Measurements from ENCODE around the gene KRT72. TPM values are rescaled to one million over a fixed set of nuclear protein-coding genes. Genes with fewer than 3 reads are reported as not detected.

Gene KRT72
- total RNA-seq, 1 experiment from 2014 or later = 0.17 TPM

DNA sequence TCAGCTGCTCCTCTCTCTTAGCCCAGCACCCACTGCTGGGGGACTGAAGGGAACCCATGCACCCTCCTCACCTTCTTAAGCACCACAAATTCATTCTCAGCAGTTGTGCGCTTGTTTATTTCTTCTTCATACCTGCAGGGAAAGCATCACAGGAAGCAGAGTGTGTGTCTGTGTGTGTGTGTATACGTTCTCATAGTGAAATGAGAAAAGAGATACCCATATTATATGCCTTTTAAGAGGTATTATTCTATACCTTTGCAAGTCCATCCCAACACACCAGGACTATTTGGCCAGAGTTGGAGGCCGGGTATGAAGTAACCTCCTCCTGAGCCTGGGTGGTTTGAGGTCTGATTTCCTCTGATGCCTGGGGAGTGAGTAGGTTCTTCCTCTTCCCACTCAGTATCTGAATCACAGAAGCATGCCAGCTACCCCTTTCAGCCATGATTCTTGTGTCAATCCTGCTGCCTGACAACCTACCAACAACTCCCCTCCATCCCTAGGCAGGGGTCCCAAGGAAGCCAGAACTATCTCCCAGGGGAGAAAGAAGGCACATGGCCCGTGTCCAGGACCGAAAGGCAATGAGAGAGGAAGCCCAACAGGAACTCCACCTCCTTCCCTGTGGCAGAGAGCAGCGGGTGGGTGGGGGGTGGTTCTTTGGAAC, 14.1 kb upstream of the KRT72 start:
- Histone ChIP-seq H3K9ac (ENCODE audit: low read length) (no peak overlapping the region), H3K79me2 (ENCODE audit: insufficient read depth, low read length) (no peaks in the 10 kb centered on the region), H3K36me3 (ENCODE audit: control insufficient read depth in 1 of 2, insufficient read depth in 2 of 2, low read length in 2 of 2) (no peaks in the 10 kb centered on the region), H3K27ac (ENCODE audit: low read depth, low read length) (no peak overlapping the region), H3K4me1 (ENCODE audit: control insufficient read depth in 1 of 2, insufficient read depth in 2 of 2, low read length in 2 of 2) (no peaks in the 10 kb centered on the region), H3K4me3 (replicated peaks in 1 of 2; ENCODE audit: low read depth in 1 of 2, low read length in 2 of 2) (no peak overlapping the region), H2AFZ (ENCODE audit: low read depth, low read length, poor library complexity, severe bottlenecking) (no peak overlapping the region), H3K27me3 (ENCODE audit: insufficient read depth, low read length) (no peaks in the 10 kb centered on the region), H4K20me1 (ENCODE audit: insufficient read depth) (no peaks in the 10 kb centered on the region), H3K4me2 (ENCODE audit: low read length) (no peak overlapping the region), H3K9me2 (ENCODE audit: insufficient read depth) (no peaks in the 10 kb centered on the region), H3K9me3 (ENCODE audit: control insufficient read depth in 1 of 2, insufficient read depth in 1 of 2, low read depth in 1 of 2, low read length in 2 of 2) (no peaks in the 10 kb centered on the region)
- ChIA-PET RAD21 (ENCODE audit: low non-redundant PET in 1 of 2, low total read pairs in 2 of 2, uncharacterized antibody in 2 of 2, unreplicated experiment in 2 of 2) (no interaction called here), POLR2A (no interaction called here), CTCF (no interaction called here)
- intact Hi-C loops (cut with micrococcal nuclease) = no loop called here
- no peak for DNase-seq (ENCODE audit: low read depth, low spot score)
- TF ChIP-seq, protein P1, sequence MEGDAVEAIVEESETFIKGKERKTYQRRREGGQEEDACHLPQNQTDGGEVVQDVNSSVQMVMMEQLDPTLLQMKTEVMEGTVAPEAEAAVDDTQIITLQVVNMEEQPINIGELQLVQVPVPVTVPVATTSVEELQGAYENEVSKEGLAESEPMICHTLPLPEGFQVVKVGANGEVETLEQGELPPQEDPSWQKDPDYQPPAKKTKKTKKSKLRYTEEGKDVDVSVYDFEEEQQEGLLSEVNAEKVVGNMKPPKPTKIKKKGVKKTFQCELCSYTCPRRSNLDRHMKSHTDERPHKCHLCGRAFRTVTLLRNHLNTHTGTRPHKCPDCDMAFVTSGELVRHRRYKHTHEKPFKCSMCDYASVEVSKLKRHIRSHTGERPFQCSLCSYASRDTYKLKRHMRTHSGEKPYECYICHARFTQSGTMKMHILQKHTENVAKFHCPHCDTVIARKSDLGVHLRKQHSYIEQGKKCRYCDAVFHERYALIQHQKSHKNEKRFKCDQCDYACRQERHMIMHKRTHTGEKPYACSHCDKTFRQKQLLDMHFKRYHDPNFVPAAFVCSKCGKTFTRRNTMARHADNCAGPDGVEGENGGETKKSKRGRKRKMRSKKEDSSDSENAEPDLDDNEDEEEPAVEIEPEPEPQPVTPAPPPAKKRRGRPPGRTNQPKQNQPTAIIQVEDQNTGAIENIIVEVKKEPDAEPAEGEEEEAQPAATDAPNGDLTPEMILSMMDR (IDR thresholded peaks at IDR 0.05 in 2 of 3, conservative IDR thresholded peaks at IDR 0.05 in 1 of 3; ENCODE audit: borderline replicate concordance in 1 of 3, insufficient read depth in 1 of 3, low read depth in 2 of 3, low read length in 2 of 3) = no peak
- TF ChIP-seq, protein P2, sequence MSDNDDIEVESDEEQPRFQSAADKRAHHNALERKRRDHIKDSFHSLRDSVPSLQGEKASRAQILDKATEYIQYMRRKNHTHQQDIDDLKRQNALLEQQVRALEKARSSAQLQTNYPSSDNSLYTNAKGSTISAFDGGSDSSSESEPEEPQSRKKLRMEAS (IDR thresholded peaks at IDR 0.05) = no peak
- TF ChIP-seq POLR2AphosphoS5 (IDR thresholded peaks at IDR 0.05; ENCODE audit: low read depth, low read length) = no peak
- TF ChIP-seq EGR1 (IDR thresholded peaks at IDR 0.05; ENCODE audit: low read depth) = no peak
- TF ChIP-seq ZFX (IDR thresholded peaks at IDR 0.05) = no peak
- no peak for TF ChIP-seq CBX3 (IDR thresholded peaks at IDR 0.05; ENCODE audit: low read depth)
- BruUV-seq (replicated peaks) = no TSS peak
- no peak for ATAC-seq

Data from HCT116 (cell line).